GM23338 (cell line): Measurements from ENCODE around the gene SORCS2. TPM values are rescaled to one million over a fixed set of nuclear protein-coding genes. Genes with fewer than 3 reads are reported as not detected.

Source experiments
- ATAC-seq: fragments of 200-7000 bp; cut with Tn5 transposase; 3 replicates; pipeline ENCODE4 v1.9.1; 2020
- DNase-seq: peaks from one replicate; pipeline ENCODE4 v3.0.0-alpha.2; 2015; ENCODE audit warnings: low spot score
- H2AFZ ChIP-seq: fragments of 200-600 bp; sonication (generic); 2 replicates; pipeline ENCODE4 v1.8.0; 2016; ENCODE audit warnings: antibody characterized with exemption, mild to moderate bottlenecking, moderate library complexity
- H3F3A ChIP-seq: fragments of 200-600 bp; sonication (generic); replicated peaks from 2 replicates; pipeline ENCODE4 v1.8.0; 2017; ENCODE audit warnings: antibody characterized with exemption, mixed run types, low read depth
- H3K27ac ChIP-seq: fragments of 200-600 bp; sonication (generic); 2 replicates; pipeline ENCODE4 v1.6.1; 2016; ENCODE audit warnings: low read depth
- H3K27me3 ChIP-seq: fragments of 200-600 bp; sonication (generic); 2 replicates; pipeline ENCODE4 v1.8.0; 2016; ENCODE audit warnings: mild to moderate bottlenecking, mixed run types, moderate library complexity; ENCODE audit not compliant: insufficient read depth
- H3K36me3 ChIP-seq: fragments of 200-600 bp; sonication (generic); 2 replicates; pipeline ENCODE4 v1.8.0; 2016; ENCODE audit warnings: mild to moderate bottlenecking; ENCODE audit not compliant: insufficient read depth
- H3K4me1 ChIP-seq: fragments of 200-600 bp; sonication (generic); 2 replicates; pipeline ENCODE4 v1.8.0; 2016; ENCODE audit warnings: mild to moderate bottlenecking, moderate library complexity; ENCODE audit not compliant: insufficient read depth
- H3K4me2 ChIP-seq: fragments of 200-600 bp; sonication (generic); 2 replicates; pipeline ENCODE4 v1.7.1; 2017; ENCODE audit warnings: mixed run types
- H3K4me3 ChIP-seq: fragments of 200-600 bp; sonication (generic); 2 replicates; pipeline ENCODE4 v1.6.1; 2016; ENCODE audit warnings: mixed run types
- H3K79me2 ChIP-seq: fragments of 200-600 bp; sonication (generic); replicated peaks from 2 replicates; pipeline ENCODE4 v1.8.0; 2017; ENCODE audit warnings: mild to moderate bottlenecking; ENCODE audit not compliant: insufficient read depth
- H3K9me2 ChIP-seq: fragments of 200-600 bp; sonication (generic); 2 replicates; pipeline ENCODE4 v1.8.0; 2017; ENCODE audit not compliant: insufficient read depth
- H4K20me1 ChIP-seq: fragments of 200-600 bp; sonication (generic); replicated peaks from 2 replicates; pipeline ENCODE4 v1.8.0; 2017; ENCODE audit warnings: mild to moderate bottlenecking; ENCODE audit not compliant: insufficient read depth
- H3K27ac Mint-ChIP-seq: 2 replicates; pipeline ENCODE4 v1.8.0; 2020; ENCODE audit warnings: inconsistent platforms, mild to moderate bottlenecking, moderate library complexity, mixed read lengths
- H3K27me3 Mint-ChIP-seq: 3 replicates; pipeline ENCODE4 v1.8.0; 2022; ENCODE audit warnings: low read depth, mild to moderate bottlenecking, moderate library complexity, mixed read lengths, inconsistent platforms; ENCODE audit not compliant: insufficient read depth, poor library complexity
- H3K36me3 Mint-ChIP-seq: 3 replicates; pipeline ENCODE4 v1.8.0; 2021; ENCODE audit warnings: low read depth, mild to moderate bottlenecking, inconsistent platforms, moderate library complexity, mixed read lengths
- H3K4me1 Mint-ChIP-seq: 3 replicates; pipeline ENCODE4 v1.8.0; 2020; ENCODE audit warnings: mild to moderate bottlenecking, inconsistent platforms, mixed read lengths
- H3K4me3 Mint-ChIP-seq: 3 replicates; pipeline ENCODE4 v1.8.0; 2021; ENCODE audit warnings: moderate library complexity, mild to moderate bottlenecking, inconsistent platforms, mixed read lengths
- H3K9me3 Mint-ChIP-seq: 3 replicates; pipeline ENCODE4 v1.8.0; 2020; ENCODE audit warnings: moderate library complexity, mild to moderate bottlenecking, inconsistent platforms, mixed read lengths
- CREB1 ChIP-seq: fragments of 250-450 bp; sonication (Bioruptor Pico); IDR thresholded peaks from 2 replicates; pipeline ENCODE4 v1.5.0; 2020; ENCODE audit warnings: low read depth, mild to moderate bottlenecking, moderate library complexity
- EZH2 ChIP-seq: fragments of 200-600 bp; sonication (generic); IDR thresholded peaks from one replicate; pipeline ENCODE4 v1.8.0; 2017; ENCODE audit warnings: antibody characterized with exemption, mild to moderate bottlenecking, low read depth; ENCODE audit not compliant: unreplicated experiment
- EZH2phosphoT487 ChIP-seq: fragments of 200-600 bp; sonication (generic); IDR thresholded peaks from one replicate; pipeline ENCODE4 v1.8.1; 2018; ENCODE audit warnings: antibody characterized with exemption; ENCODE audit not compliant: unreplicated experiment
- JUNB ChIP-seq: IDR thresholded peaks from one replicate; pipeline ENCODE4 v1.6.1; 2016; ENCODE audit warnings: antibody characterized with exemption; ENCODE audit not compliant: unreplicated experiment
- NANOG ChIP-seq: IDR thresholded peaks from 2 replicates; pipeline ENCODE4 v1.6.1; 2016; ENCODE audit warnings: antibody characterized with exemption, borderline replicate concordance
- POLR2AphosphoS5 ChIP-seq: IDR thresholded peaks from 2 replicates; pipeline ENCODE4 v1.6.1; 2016; ENCODE audit warnings: antibody characterized with exemption, low read depth
- STAT1 ChIP-seq: IDR thresholded peaks from one replicate; pipeline ENCODE4 v1.6.1; 2016; ENCODE audit warnings: antibody characterized with exemption; ENCODE audit not compliant: unreplicated experiment
- ZNF114 ChIP-seq: fragments of 250-450 bp; sonication (Bioruptor Pico); IDR thresholded peaks from 2 replicates; pipeline ENCODE4 v1.5.0; 2020; ENCODE audit warnings: mild to moderate bottlenecking, moderate library complexity
- ZNF331 ChIP-seq: fragments of 250-450 bp; sonication (Bioruptor Pico); IDR thresholded peaks from 2 replicates; pipeline ENCODE4 v1.5.0; 2020; ENCODE audit warnings: low read depth, mild to moderate bottlenecking, moderate library complexity
- polyA plus RNA-seq: library from polyadenylated mRNA; unstranded; fragments of >200 nt; fragmentation: Nextera tagmentation; extraction: Ambion mirVana; gene quantifications from 2 replicates; pipeline ENCODE4 v1.2.1, GENCODE V29; 2016
- total RNA-seq: library from RNA; depleted of rRNA; stranded (reverse); fragments of >200 nt; shearing (Covaris generic); gene quantifications from 2 replicates; pipeline ENCODE4 v1.2.3, GENCODE V29; 2014
- TF ChIP-seq, protein P1 (sequence below): IDR thresholded peaks from one replicate; pipeline ENCODE4 v1.6.1; 2018; ENCODE audit warnings: antibody characterized with exemption; ENCODE audit not compliant: unreplicated experiment
- TF ChIP-seq, protein P2 (sequence below), 2 experiments: fragments of 200-600 bp in 1 of 2; sonication (generic) in 1 of 2; conservative IDR thresholded peaks; 2 replicates each; pipeline versions ENCODE4 v1.5.1 to v1.6.1; 2016 to 2017; ENCODE audit warnings: antibody characterized with exemption in 2 of 2, low read depth in 2 of 2, mild to moderate bottlenecking in 2 of 2, moderate library complexity in 1 of 2
- TF ChIP-seq, protein P3 (sequence below): fragments of 250-450 bp; sonication (Bioruptor Pico); IDR thresholded peaks from 2 replicates; pipeline ENCODE4 v1.5.0; 2020; ENCODE audit warnings: mild to moderate bottlenecking, moderate library complexity
- TF ChIP-seq, protein P4 (sequence below): IDR thresholded peaks from 2 replicates; pipeline ENCODE4 v1.6.1; 2016; ENCODE audit warnings: antibody characterized with exemption

Gene SORCS2
- total and polyA plus RNA-seq, 2 experiments from 2014 or later: 0.47 to 2.4 TPM

DNA sequence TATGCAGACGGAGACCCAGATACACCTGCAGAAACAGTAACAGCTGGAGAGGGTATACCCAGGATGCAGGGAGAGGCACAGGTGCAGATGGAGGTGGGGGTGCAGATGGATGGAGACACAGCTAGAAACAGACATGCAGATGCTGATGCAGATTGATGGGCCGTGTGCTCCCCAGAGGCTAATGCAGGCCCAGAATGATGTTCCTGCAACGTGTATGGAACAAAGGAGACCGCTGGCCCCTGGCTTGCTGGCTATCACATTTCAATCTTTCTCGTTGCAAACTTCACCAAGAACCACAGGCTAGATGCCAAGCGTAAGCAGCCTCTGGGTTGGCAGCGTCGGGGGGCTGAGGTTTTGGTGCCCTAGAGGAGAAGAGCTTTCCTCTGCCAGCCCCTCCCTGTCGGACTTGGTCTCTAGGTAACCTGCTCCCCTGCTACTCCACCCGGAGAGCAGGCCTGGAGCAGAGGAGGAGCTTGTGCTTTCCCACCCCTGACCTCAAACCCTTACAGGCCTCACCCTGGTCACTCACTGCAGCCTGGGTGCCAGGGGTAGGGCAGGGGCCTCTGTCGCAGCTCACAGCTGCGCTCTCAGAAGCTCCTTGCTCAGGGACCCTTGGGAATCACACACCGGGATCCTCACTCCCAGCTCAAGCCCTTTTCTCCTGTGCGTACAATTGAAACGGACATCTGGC is 311.4 kb downstream of the SORCS2 start:
- no peaks in the 10 kb centered on the region; the same call in 2 of the 3 replicates for H3K4me1 Mint-ChIP-seq
- no peak overlapping the region for H3K27ac Mint-ChIP-seq
- Histone ChIP-seq H3K27me3 (no peaks in the 10 kb centered on the region), H2AFZ (no peak overlapping the region), H3K27ac (no peak overlapping the region), H4K20me1 (no peaks in the 10 kb centered on the region), H3K4me2 (no peak overlapping the region), H3K79me2 (no peaks in the 10 kb centered on the region), H3K4me1 (no peaks in the 10 kb centered on the region), H3K9me2 (no peaks in the 10 kb centered on the region), H3K36me3 (no peaks in the 10 kb centered on the region), H3F3A (no peaks in the 10 kb centered on the region), H3K4me3 (no peak overlapping the region)
- peaks cover 14% of the 10 kb centered on the region for H3K27me3 Mint-ChIP-seq
- no peaks in the 10 kb centered on the region for H3K9me3 Mint-ChIP-seq
- no peaks in the 10 kb centered on the region for H3K36me3 Mint-ChIP-seq
- ATAC-seq (no peak; the same call in 2 of the 3 replicates), DNase-seq (no peak)
- H3K4me3 Mint-ChIP-seq: no peak overlapping the region
- TF ChIP-seq STAT1: no peak
- TF ChIP-seq, protein P1, sequence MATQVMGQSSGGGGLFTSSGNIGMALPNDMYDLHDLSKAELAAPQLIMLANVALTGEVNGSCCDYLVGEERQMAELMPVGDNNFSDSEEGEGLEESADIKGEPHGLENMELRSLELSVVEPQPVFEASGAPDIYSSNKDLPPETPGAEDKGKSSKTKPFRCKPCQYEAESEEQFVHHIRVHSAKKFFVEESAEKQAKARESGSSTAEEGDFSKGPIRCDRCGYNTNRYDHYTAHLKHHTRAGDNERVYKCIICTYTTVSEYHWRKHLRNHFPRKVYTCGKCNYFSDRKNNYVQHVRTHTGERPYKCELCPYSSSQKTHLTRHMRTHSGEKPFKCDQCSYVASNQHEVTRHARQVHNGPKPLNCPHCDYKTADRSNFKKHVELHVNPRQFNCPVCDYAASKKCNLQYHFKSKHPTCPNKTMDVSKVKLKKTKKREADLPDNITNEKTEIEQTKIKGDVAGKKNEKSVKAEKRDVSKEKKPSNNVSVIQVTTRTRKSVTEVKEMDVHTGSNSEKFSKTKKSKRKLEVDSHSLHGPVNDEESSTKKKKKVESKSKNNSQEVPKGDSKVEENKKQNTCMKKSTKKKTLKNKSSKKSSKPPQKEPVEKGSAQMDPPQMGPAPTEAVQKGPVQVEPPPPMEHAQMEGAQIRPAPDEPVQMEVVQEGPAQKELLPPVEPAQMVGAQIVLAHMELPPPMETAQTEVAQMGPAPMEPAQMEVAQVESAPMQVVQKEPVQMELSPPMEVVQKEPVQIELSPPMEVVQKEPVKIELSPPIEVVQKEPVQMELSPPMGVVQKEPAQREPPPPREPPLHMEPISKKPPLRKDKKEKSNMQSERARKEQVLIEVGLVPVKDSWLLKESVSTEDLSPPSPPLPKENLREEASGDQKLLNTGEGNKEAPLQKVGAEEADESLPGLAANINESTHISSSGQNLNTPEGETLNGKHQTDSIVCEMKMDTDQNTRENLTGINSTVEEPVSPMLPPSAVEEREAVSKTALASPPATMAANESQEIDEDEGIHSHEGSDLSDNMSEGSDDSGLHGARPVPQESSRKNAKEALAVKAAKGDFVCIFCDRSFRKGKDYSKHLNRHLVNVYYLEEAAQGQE: no peak
- TF ChIP-seq, protein P2, sequence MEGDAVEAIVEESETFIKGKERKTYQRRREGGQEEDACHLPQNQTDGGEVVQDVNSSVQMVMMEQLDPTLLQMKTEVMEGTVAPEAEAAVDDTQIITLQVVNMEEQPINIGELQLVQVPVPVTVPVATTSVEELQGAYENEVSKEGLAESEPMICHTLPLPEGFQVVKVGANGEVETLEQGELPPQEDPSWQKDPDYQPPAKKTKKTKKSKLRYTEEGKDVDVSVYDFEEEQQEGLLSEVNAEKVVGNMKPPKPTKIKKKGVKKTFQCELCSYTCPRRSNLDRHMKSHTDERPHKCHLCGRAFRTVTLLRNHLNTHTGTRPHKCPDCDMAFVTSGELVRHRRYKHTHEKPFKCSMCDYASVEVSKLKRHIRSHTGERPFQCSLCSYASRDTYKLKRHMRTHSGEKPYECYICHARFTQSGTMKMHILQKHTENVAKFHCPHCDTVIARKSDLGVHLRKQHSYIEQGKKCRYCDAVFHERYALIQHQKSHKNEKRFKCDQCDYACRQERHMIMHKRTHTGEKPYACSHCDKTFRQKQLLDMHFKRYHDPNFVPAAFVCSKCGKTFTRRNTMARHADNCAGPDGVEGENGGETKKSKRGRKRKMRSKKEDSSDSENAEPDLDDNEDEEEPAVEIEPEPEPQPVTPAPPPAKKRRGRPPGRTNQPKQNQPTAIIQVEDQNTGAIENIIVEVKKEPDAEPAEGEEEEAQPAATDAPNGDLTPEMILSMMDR (conservative IDR thresholded peaks at IDR 0.05; ENCODE audit: low read depth in 2 of 2): no peak
- no peak for TF ChIP-seq NANOG
- TF ChIP-seq JUNB: no peak
- TF ChIP-seq EZH2: no peak
- TF ChIP-seq, protein P3, sequence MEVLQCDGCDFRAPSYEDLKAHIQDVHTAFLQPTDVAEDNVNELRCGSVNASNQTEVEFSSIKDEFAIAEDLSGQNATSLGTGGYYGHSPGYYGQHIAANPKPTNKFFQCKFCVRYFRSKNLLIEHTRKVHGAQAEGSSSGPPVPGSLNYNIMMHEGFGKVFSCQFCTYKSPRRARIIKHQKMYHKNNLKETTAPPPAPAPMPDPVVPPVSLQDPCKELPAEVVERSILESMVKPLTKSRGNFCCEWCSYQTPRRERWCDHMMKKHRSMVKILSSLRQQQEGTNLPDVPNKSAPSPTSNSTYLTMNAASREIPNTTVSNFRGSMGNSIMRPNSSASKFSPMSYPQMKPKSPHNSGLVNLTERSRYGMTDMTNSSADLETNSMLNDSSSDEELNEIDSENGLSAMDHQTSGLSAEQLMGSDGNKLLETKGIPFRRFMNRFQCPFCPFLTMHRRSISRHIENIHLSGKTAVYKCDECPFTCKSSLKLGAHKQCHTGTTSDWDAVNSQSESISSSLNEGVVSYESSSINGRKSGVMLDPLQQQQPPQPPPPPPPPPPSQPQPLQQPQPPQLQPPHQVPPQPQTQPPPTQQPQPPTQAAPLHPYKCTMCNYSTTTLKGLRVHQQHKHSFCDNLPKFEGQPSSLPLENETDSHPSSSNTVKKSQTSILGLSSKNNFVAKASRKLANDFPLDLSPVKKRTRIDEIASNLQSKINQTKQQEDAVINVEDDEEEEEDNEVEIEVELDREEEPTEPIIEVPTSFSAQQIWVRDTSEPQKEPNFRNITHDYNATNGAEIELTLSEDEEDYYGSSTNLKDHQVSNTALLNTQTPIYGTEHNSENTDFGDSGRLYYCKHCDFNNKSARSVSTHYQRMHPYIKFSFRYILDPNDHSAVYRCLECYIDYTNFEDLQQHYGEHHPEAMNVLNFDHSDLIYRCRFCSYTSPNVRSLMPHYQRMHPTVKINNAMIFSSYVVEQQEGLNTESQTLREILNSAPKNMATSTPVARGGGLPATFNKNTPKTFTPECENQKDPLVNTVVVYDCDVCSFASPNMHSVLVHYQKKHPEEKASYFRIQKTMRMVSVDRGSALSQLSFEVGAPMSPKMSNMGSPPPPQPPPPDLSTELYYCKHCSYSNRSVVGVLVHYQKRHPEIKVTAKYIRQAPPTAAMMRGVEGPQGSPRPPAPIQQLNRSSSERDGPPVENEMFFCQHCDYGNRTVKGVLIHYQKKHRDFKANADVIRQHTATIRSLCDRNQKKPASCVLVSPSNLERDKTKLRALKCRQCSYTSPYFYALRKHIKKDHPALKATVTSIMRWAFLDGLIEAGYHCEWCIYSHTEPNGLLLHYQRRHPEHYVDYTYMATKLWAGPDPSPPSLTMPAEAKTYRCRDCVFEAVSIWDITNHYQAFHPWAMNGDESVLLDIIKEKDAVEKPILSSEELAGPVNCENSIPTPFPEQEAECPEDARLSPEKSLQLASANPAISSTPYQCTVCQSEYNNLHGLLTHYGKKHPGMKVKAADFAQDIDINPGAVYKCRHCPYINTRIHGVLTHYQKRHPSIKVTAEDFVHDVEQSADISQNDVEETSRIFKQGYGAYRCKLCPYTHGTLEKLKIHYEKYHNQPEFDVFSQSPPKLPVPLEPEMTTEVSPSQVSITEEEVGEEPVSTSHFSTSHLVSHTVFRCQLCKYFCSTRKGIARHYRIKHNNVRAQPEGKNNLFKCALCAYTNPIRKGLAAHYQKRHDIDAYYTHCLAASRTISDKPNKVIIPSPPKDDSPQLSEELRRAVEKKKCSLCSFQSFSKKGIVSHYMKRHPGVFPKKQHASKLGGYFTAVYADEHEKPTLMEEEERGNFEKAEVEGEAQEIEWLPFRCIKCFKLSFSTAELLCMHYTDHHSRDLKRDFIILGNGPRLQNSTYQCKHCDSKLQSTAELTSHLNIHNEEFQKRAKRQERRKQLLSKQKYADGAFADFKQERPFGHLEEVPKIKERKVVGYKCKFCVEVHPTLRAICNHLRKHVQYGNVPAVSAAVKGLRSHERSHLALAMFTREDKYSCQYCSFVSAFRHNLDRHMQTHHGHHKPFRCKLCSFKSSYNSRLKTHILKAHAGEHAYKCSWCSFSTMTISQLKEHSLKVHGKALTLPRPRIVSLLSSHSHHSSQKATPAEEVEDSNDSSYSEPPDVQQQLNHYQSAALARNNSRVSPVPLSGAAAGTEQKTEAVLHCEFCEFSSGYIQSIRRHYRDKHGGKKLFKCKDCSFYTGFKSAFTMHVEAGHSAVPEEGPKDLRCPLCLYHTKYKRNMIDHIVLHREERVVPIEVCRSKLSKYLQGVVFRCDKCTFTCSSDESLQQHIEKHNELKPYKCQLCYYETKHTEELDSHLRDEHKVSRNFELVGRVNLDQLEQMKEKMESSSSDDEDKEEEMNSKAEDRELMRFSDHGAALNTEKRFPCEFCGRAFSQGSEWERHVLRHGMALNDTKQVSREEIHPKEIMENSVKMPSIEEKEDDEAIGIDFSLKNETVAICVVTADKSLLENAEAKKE (CRISPR knock-in tag): no peak
- TF ChIP-seq CREB1 (CRISPR knock-in tag): no peak
- TF ChIP-seq, protein P4, sequence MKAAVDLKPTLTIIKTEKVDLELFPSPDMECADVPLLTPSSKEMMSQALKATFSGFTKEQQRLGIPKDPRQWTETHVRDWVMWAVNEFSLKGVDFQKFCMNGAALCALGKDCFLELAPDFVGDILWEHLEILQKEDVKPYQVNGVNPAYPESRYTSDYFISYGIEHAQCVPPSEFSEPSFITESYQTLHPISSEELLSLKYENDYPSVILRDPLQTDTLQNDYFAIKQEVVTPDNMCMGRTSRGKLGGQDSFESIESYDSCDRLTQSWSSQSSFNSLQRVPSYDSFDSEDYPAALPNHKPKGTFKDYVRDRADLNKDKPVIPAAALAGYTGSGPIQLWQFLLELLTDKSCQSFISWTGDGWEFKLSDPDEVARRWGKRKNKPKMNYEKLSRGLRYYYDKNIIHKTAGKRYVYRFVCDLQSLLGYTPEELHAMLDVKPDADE: no peak
- no peak for TF ChIP-seq ZNF114
- TF ChIP-seq ZNF331: no peak
- TF ChIP-seq POLR2AphosphoS5: no peak
- no peak for TF ChIP-seq EZH2phosphoT487
